ENCODE measurements around the gene MSANTD1. TPM values are rescaled to one million over a fixed set of nuclear protein-coding genes. Genes with fewer than 3 reads are reported as not detected.

Gene MSANTD1
- total RNA-seq, 4 donors from 2014 or later = 2.0 to 4.9 (median 2.4) TPM

DNA sequence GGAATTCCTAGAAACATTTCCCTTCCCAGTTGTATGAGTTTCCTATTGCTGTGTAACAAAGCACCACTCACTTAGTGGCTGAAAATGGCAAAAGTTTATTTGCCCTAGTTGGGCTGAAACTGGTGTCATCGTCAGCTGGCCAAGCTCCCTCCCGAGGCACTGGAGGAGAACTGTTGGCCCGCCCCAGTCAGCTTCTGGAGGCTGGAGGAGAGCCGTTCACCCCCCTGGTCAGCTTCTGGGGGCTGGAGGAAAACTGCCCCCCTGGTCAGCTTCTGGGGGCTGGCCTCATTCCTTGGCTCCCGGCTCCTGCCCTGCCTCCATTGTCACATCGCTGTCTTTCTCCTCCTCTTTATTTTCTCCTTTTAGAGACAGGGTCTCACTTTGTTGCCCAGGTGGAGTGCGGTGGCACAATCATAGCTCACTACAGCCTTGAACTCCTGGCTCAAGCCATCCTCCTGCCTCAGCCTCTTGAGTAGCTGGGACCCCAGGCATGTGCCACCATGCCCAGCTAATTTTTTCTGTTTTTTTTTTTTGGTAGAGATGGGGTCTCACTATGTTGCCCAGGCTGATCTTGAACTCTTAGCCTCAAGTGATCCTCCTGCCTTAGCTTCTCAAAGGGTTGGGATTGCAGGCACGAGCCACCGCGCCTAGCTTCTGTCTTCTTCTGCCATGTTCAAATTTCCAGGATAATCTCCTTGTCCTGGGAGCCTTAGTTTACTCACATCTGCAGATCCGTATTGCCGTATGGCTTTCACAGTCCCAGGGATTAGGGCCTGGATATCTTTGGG is 47.1 kb downstream of the MSANTD1 start:
- Histone ChIP-seq H3K9me3 (no peaks in the 10 kb centered on the region), H3K27ac (no peak overlapping the region), H3K4me1 (peaks cover 9 to 31% of the 10 kb centered on the region in 2 donors), H3K36me3 (no peaks in the 10 kb centered on the region), H3K4me3 (replicated peaks in 1 of 3) (no peak overlapping the region), H3K27me3 (no peaks in the 10 kb centered on the region)
- no peak for TF ChIP-seq POLR2A (IDR thresholded peaks at IDR 0.05)
- TF ChIP-seq, protein P1, sequence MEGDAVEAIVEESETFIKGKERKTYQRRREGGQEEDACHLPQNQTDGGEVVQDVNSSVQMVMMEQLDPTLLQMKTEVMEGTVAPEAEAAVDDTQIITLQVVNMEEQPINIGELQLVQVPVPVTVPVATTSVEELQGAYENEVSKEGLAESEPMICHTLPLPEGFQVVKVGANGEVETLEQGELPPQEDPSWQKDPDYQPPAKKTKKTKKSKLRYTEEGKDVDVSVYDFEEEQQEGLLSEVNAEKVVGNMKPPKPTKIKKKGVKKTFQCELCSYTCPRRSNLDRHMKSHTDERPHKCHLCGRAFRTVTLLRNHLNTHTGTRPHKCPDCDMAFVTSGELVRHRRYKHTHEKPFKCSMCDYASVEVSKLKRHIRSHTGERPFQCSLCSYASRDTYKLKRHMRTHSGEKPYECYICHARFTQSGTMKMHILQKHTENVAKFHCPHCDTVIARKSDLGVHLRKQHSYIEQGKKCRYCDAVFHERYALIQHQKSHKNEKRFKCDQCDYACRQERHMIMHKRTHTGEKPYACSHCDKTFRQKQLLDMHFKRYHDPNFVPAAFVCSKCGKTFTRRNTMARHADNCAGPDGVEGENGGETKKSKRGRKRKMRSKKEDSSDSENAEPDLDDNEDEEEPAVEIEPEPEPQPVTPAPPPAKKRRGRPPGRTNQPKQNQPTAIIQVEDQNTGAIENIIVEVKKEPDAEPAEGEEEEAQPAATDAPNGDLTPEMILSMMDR (IDR thresholded peaks at IDR 0.05) = no peak
- intact Hi-C loops (cut with DNase I) = no loop called here
- peak in 1 of 2 donors; percentile 3 for DNase-seq
- 88 to 93% methylated on average over 12 of the region's 12 CpGs for WGBS, 2 donors

DNA sequence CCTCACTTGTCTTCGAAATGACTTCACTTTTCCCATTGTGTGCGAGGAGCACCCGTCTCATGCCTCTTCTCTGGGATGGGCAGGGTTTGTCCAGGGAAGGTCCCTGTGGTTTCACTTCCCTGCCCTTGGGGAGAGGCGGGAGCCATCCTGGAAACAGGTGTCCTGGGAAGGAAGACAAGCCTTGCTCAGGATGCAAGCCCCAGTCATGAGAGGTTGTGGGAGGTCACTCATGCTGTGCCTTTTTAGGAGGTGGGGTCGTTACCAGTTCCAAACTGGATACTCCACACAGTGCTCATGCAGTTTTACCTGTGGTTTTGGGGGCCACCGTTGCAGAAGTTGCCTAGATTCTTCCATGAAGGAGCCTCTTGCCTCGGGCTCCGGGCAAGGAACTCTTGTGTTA is 47.7 kb downstream of the MSANTD1 start:
- Histone ChIP-seq H3K4me3 (replicated peaks in 1 of 3) (no peak overlapping the region), H3K27ac (no peak overlapping the region), H3K36me3 (no peaks in the 10 kb centered on the region), H3K4me1 (peaks cover 2 to 25% of the 10 kb centered on the region in 2 donors), H3K27me3 (no peaks in the 10 kb centered on the region), H3K9me3 (no peaks in the 10 kb centered on the region)
- no peak for TF ChIP-seq POLR2A (IDR thresholded peaks at IDR 0.05)
- TF ChIP-seq, protein P1 (IDR thresholded peaks at IDR 0.05) = no peak
- intact Hi-C loops (cut with DNase I) = no loop called here
- DNase-seq = no peak
- 91 to 96% methylated on average over 8 of the region's 8 CpGs for WGBS, 2 donors

DNA sequence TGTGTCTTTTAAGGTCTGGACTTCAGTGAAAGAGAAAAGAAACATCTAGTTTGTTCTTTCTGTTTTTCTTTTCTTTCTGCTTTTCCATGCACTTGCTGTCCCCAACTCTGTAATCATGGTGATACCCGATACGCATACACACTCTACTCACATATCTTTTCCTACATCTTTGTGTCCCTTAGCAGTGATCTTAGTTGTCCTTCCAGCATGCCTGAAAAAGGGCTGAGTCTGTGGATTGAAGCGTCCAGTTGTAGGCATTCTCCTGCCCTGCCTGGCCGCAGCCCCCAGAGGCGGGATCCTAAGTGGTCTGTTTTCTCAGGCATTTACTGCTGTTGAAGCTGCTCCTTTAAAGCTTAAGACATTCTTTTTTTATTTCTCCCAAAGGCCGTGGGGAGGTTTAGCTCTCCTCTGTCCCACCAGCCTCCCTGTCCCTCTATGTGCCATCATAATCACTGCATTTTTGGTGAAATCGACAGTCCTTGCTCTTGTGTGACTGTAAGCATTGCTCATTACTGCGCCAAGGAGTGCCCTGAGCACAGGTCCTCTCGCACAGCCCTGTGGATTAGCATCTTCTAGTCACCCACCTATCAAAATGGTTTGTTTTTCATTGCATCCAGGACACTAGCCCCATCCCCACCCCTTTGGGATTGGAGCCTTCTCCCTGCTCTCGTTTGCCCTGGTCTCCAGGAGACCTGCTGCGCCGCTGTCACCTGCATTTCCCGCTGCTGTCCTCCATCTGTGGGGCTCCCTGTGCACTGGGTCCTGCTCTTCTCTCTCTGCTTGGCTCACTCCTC is 48.3 kb downstream of the MSANTD1 start:
- H3K9me3 ChIP-seq = no peaks in the 10 kb centered on the region
- DNase-seq = no peak
- intact Hi-C loops (cut with DNase I) = no loop called here
- no peaks in the 10 kb centered on the region for H3K36me3 ChIP-seq
- TF ChIP-seq, protein P1 (IDR thresholded peaks at IDR 0.05) = no peak
- no peak for TF ChIP-seq POLR2A (IDR thresholded peaks at IDR 0.05)
- 89 to 94% methylated on average over 13 of the region's 13 CpGs for WGBS, 2 donors
- peaks cover 0 to 24% of the 10 kb centered on the region in 2 donors for H3K4me1 ChIP-seq
- no peaks in the 10 kb centered on the region for H3K27me3 ChIP-seq
- H3K4me3 ChIP-seq (replicated peaks in 1 of 3) = no peak overlapping the region
- no peak overlapping the region for H3K27ac ChIP-seq

DNA sequence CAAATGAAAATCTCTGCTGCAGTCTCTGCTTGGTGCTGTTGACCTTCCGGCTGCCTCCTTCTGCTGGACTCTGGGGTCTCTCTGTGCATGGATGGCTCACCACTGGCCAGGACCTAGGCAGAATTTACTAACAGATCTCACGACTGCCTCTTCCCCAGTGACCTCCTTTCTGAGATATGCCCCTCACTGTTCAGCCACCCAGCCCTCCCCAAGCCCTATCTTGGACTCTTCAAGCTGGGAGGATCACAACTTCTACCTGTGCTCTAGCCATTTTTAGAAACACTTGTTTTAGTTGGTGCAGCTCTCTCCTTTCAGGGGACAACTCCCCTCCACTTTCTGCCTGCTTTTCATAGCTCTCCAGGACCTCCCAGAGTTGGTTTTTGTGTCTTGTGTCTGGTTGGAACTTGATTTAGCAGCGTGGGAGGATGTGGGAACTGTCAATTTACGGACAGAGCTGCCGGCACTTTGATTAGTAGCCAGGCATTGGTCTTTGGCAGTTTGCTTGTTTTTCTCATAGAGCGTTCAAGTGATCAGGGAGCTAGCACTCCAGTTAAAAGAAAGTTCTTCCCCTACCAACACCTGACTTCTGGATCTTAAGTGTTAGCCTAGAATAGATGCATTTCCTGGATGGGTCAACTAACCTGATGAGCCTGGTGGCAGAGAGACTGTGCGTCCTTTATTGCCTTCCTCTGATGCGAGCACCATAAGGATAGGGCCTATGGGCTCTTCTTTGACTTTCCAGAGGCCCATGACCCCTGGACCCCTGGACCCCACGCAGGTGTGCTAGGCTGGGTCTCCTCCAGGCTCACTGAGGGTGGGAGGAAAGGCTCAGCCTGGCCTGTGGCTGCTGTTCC is 50.4 kb downstream of the MSANTD1 start:
- intact Hi-C loops (cut with DNase I) = no loop called here
- TF ChIP-seq, protein P1 (IDR thresholded peaks at IDR 0.05) = no peak
- TF ChIP-seq POLR2A (IDR thresholded peaks at IDR 0.05) = no peak
- H3K4me3 ChIP-seq (replicated peaks in 1 of 3) = no peak overlapping the region
- peak; percentile 46 to 49 for DNase-seq
- H3K27ac ChIP-seq = peak overlapping the region in 1 of 3 donors; percentile 33
- H3K27me3 ChIP-seq = no peaks in the 10 kb centered on the region
- peaks cover 0 to 16% of the 10 kb centered on the region in 2 donors for H3K4me1 ChIP-seq
- no peaks in the 10 kb centered on the region for H3K36me3 ChIP-seq
- H3K9me3 ChIP-seq = no peaks in the 10 kb centered on the region
- 52 to 62% methylated on average over 8 to 9 of the region's 9 CpGs for WGBS, 2 donors

Measured in thyroid gland (tissue), 4 donors.